ENCODE data around the gene IFIT5. TPM values are rescaled to one million over a fixed set of nuclear protein-coding genes. Genes with fewer than 3 reads are reported as not detected.

The IFIT5 gene
- total RNA-seq, 4 donors from 2014 or later: 4.2 to 12.4 (median 6.5) TPM

- Histone ChIP-seq H3K9me3 (no peaks in the 10 kb centered on the region), H3K4me3 (no peak overlapping the region), H3K27ac (no peak overlapping the region), H3K4me1 (no peaks in the 10 kb centered on the region), H3K27me3 (no peaks in the 10 kb centered on the region), H3K36me3 (no peaks in the 10 kb centered on the region)
- WGBS, 2 donors: 25 to 28% methylated on average over 3 of the region's 3 CpGs
- no peak for TF ChIP-seq POLR2A (IDR thresholded peaks at IDR 0.05)
- no peak for TF ChIP-seq CTCF (IDR thresholded peaks at IDR 0.05)
- intact Hi-C loops (cut with DNase I): no loop called here
- no peak for DNase-seq
Measured at GRCh38 chr10:89458291-89458690, 43.9 kb downstream of the IFIT5 start.

- no peaks in the 10 kb centered on the region for H3K9me3 ChIP-seq
- H3K27me3 ChIP-seq: no peaks in the 10 kb centered on the region
- 77 to 82% methylated on average over 1 of the region's 1 CpG for WGBS, 2 donors
- H3K4me3 ChIP-seq: no peak overlapping the region
- DNase-seq: no peak
- no peaks in the 10 kb centered on the region for H3K36me3 ChIP-seq
- TF ChIP-seq CTCF (IDR thresholded peaks at IDR 0.05) (no peak), POLR2A (IDR thresholded peaks at IDR 0.05) (no peak)
- no peaks in the 10 kb centered on the region for H3K4me1 ChIP-seq
- intact Hi-C loops (cut with DNase I): no loop called here
- no peak overlapping the region for H3K27ac ChIP-seq
Measured at GRCh38 chr10:89458784-89459183, 44.4 kb downstream of the IFIT5 start.

- H3K4me1 ChIP-seq: peaks cover 0 to 11% (median 0%) of the 10 kb centered on the region in 3 donors
- no peaks in the 10 kb centered on the region for H3K9me3 ChIP-seq
- no peak for DNase-seq
- H3K4me3 ChIP-seq: no peak overlapping the region
- H3K36me3 ChIP-seq: no peaks in the 10 kb centered on the region
- WGBS, 2 donors: 85 to 86% methylated on average over 6 of the region's 6 CpGs
- TF ChIP-seq POLR2A (IDR thresholded peaks at IDR 0.05): no peak
- TF ChIP-seq CTCF (IDR thresholded peaks at IDR 0.05): no peak
- no peak overlapping the region for H3K27ac ChIP-seq
- intact Hi-C loops (cut with DNase I): no loop called here
- H3K27me3 ChIP-seq: no peaks in the 10 kb centered on the region
Measured at GRCh38 chr10:89463846-89464537, 49.6 kb downstream of the IFIT5 start.

GRCh38 chr10:89465196-89465595 lies 50.8 kb downstream of the IFIT5 start:
- no peak for DNase-seq
- WGBS, 2 donors: 40 to 55% methylated on average over 2 of the region's 2 CpGs

More at GRCh38 chr10:89465196-89465595, 50.8 kb downstream of the IFIT5 start:
- Histone ChIP-seq H3K4me1 (peaks cover 0 to 11% (median 0%) of the 10 kb centered on the region in 3 donors), H3K27me3 (no peaks in the 10 kb centered on the region), H3K9me3 (no peaks in the 10 kb centered on the region), H3K36me3 (no peaks in the 10 kb centered on the region), H3K4me3 (no peak overlapping the region), H3K27ac (no peak overlapping the region)
- intact Hi-C loops (cut with DNase I): no loop called here
- TF ChIP-seq CTCF (IDR thresholded peaks at IDR 0.05) (no peak), POLR2A (IDR thresholded peaks at IDR 0.05) (no peak)

Measured in esophagus squamous epithelium (tissue), 5 donors.